Measurements from ENCODE around the gene VPS37B. TPM values are rescaled to one million over a fixed set of nuclear protein-coding genes. Genes with fewer than 3 reads are reported as not detected.

The VPS37B gene
- total RNA-seq, 4 donors from 2014 or later: 35.6 to 66.1 (median 63.5) TPM

DNA sequence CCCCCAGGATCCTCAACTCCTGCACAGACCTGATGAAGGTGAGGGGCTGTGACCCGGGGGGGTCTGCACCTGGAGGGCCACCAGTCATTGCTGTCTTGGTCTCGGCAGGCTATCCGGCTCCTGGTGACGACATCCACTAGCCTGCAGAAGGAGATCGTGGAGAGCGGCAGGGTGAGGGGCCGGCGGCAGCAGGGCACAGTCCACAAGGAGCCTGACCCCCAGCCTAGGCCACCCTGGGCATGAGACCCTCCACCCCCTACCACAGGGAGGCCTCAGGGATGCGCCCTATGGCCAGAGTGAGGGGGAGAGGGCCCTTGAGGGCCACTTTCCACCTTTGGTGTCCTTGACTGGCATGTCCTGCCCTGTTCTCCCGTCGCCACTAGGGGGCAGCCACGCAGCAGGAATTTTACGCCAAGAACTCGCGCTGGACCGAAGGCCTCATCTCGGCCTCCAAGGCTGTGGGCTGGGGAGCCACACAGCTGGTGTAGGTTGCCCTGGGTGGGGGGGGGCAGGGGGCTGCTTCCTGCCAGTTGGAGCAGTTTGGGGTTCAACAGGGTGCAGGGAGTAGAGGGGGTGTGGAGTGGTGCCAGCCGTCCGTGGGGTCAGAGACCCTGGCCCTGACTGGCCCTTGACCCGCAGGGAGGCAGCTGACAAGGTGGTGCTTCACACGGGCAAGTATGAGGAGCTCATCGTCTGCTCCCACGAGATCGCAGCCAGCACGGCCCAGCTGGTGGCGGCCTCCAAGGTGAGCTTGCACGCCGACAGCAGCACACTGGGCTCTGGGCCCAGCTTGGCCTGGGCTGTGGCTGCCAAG, 35.7 kb downstream of the VPS37B start:
- no peak overlapping the region for H3K4me3 ChIP-seq (replicated peaks in 1 of 3)
- no peak for TF ChIP-seq POLR2A (IDR thresholded peaks at IDR 0.05)
- TF ChIP-seq, protein P1, sequence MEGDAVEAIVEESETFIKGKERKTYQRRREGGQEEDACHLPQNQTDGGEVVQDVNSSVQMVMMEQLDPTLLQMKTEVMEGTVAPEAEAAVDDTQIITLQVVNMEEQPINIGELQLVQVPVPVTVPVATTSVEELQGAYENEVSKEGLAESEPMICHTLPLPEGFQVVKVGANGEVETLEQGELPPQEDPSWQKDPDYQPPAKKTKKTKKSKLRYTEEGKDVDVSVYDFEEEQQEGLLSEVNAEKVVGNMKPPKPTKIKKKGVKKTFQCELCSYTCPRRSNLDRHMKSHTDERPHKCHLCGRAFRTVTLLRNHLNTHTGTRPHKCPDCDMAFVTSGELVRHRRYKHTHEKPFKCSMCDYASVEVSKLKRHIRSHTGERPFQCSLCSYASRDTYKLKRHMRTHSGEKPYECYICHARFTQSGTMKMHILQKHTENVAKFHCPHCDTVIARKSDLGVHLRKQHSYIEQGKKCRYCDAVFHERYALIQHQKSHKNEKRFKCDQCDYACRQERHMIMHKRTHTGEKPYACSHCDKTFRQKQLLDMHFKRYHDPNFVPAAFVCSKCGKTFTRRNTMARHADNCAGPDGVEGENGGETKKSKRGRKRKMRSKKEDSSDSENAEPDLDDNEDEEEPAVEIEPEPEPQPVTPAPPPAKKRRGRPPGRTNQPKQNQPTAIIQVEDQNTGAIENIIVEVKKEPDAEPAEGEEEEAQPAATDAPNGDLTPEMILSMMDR (IDR thresholded peaks at IDR 0.05): peak; percentile 77 to 95 (median 92)
- 43 to 66% methylated on average over 6 to 21 of the region's 28 CpGs for WGBS, 2 donors

GRCh38 chr12:122859303-122860039, 36.5 kb downstream of the VPS37B start:
- Histone ChIP-seq H3K27me3 (no peaks in the 10 kb centered on the region), H3K27ac (peak overlapping the region in 1 of 3 donors; percentile 91), H3K36me3 (peaks cover 0 to 18% of the 10 kb centered on the region in 2 donors), H3K9me3 (no peaks in the 10 kb centered on the region), H3K4me3 (replicated peaks in 1 of 3) (no peak overlapping the region), H3K4me1 (peaks cover 27 to 39% of the 10 kb centered on the region in 2 donors)
- no peak for DNase-seq
- TF ChIP-seq POLR2A (IDR thresholded peaks at IDR 0.05): no peak
- TF ChIP-seq, protein P1 (IDR thresholded peaks at IDR 0.05): no peak
- WGBS, 2 donors: 91 to 92% methylated on average over 24 to 25 of the region's 26 CpGs
- intact Hi-C loops (cut with DNase I): loop anchor here (2.0 to 5.0 kb wide), 2 partner anchors 67 to 91 kb away; no protein-coding TSS in a partner anchor

More for the DNA sequence above, 35.7 kb downstream of the VPS37B start:
- peaks cover 27 to 39% of the 10 kb centered on the region in 2 donors for H3K4me1 ChIP-seq
- DNase-seq: peak; percentile 82 to 89
- H3K27ac ChIP-seq: peak overlapping the region in 2 of 3 donors; percentile 91 to 95
- no peaks in the 10 kb centered on the region for H3K27me3 ChIP-seq
- intact Hi-C loops (cut with DNase I): no loop called here
- peaks cover 0 to 19% of the 10 kb centered on the region in 2 donors for H3K36me3 ChIP-seq
- H3K9me3 ChIP-seq: no peaks in the 10 kb centered on the region

GRCh38 chr12:122858591-122859302, 37.2 kb downstream of the VPS37B start:
- Histone ChIP-seq H3K27ac (no peak overlapping the region), H3K9me3 (no peaks in the 10 kb centered on the region), H3K4me1 (peaks cover 26 to 38% of the 10 kb centered on the region in 2 donors), H3K27me3 (no peaks in the 10 kb centered on the region), H3K4me3 (replicated peaks in 1 of 3) (no peak overlapping the region), H3K36me3 (peaks cover 0 to 16% of the 10 kb centered on the region in 2 donors)
- DNase-seq: no peak
- TF ChIP-seq, protein P1 (IDR thresholded peaks at IDR 0.05): no peak
- no peak for TF ChIP-seq POLR2A (IDR thresholded peaks at IDR 0.05)
- 86 to 93% methylated on average over 13 to 17 of the region's 22 CpGs for WGBS, 2 donors
- intact Hi-C loops (cut with DNase I): loop anchor here (2.0 to 5.0 kb wide), 2 partner anchors 66 to 92 kb away; no protein-coding TSS in a partner anchor

- Histone ChIP-seq H3K4me3 (replicated peaks in 1 of 3) (no peak overlapping the region), H3K36me3 (peaks cover 0 to 16% of the 10 kb centered on the region in 2 donors), H3K4me1 (peaks cover 21 to 38% of the 10 kb centered on the region in 2 donors), H3K27ac (no peak overlapping the region), H3K9me3 (no peaks in the 10 kb centered on the region), H3K27me3 (no peaks in the 10 kb centered on the region)
- intact Hi-C loops (cut with DNase I): loop anchor here (2.0 to 5.0 kb wide), 2 partner anchors 66 to 93 kb away; no protein-coding TSS in a partner anchor
- no peak for TF ChIP-seq POLR2A (IDR thresholded peaks at IDR 0.05)
- TF ChIP-seq, protein P1 (IDR thresholded peaks at IDR 0.05): no peak
- DNase-seq: peak in 1 of 2 donors; percentile 33
- 85 to 100% methylated on average over 3 to 6 of the region's 14 CpGs for WGBS, 2 donors
These were observed 37.8 kb downstream of the VPS37B start for GRCh38 chr12:122858171-122858570.
